PFSK-1 (cell line): Measurements from ENCODE around the gene PEAK1.
A peak's percentile ranks its signal among the peaks of the same experiment; 100 is the strongest.

Experiments used
- FOXP2 ChIP-seq: optimal IDR thresholded peaks from 2 replicates; pipeline ENCODE3; 2011; ENCODE audit warnings: borderline replicate concordance, control low read depth, inconsistent platforms; ENCODE audit not compliant: insufficient read depth; ENCODE audit errors: extremely low read length, extremely low read depth
- POLR2AphosphoS5 ChIP-seq: IDR thresholded peaks from 2 replicates; pipeline ENCODE4 v1.6.1; 2012; ENCODE audit warnings: low read depth, mild to moderate bottlenecking, control low read depth, low read length, moderate library complexity
- SIN3A ChIP-seq: IDR thresholded peaks from 2 replicates; pipeline ENCODE4 v1.6.1; 2012; ENCODE audit warnings: mild to moderate bottlenecking, low read length, moderate library complexity, borderline replicate concordance; ENCODE audit not compliant: insufficient read depth
- TAF1 ChIP-seq: IDR thresholded peaks from 2 replicates; pipeline ENCODE4 v1.6.1; 2012; ENCODE audit warnings: low read length, control low read depth, borderline replicate concordance; ENCODE audit not compliant: insufficient read depth
- TF ChIP-seq, protein P1 (sequence below), 2 experiments: IDR thresholded peaks; 2 replicates each; pipeline versions ENCODE4 v1.6.1 to v1.8.0; 2011 to 2012; ENCODE audit warnings: low read depth in 2 of 2, low read length in 2 of 2, control low read depth in 1 of 2, inconsistent platforms in 1 of 2, mild to moderate bottlenecking in 1 of 2, moderate library complexity in 1 of 2; ENCODE audit not compliant: insufficient read depth in 1 of 2

The PEAK1 gene

DNA sequence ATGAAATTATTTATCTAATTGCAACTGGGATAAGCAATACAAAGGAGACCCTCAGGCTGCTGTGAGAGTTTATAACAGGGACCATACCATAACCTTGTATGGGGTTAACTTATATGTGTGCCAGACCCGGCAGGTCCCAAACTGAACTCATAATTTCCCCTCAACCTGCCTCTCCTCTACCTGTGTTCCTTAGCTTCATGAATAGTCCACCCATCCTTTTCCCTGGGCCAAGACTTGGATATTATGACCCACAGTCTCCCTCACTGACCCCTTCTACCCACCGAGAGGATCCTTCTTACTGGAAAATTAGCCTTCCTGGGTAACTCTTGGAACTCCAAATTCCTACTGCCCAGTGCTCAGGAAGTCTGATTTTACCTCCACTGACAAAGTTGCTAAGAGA lies 345.6 kb downstream of the PEAK1 start:
- TF ChIP-seq SIN3A (no peak), POLR2AphosphoS5 (no peak), FOXP2 (no peak), TAF1 (no peak)
- TF ChIP-seq, protein P1, sequence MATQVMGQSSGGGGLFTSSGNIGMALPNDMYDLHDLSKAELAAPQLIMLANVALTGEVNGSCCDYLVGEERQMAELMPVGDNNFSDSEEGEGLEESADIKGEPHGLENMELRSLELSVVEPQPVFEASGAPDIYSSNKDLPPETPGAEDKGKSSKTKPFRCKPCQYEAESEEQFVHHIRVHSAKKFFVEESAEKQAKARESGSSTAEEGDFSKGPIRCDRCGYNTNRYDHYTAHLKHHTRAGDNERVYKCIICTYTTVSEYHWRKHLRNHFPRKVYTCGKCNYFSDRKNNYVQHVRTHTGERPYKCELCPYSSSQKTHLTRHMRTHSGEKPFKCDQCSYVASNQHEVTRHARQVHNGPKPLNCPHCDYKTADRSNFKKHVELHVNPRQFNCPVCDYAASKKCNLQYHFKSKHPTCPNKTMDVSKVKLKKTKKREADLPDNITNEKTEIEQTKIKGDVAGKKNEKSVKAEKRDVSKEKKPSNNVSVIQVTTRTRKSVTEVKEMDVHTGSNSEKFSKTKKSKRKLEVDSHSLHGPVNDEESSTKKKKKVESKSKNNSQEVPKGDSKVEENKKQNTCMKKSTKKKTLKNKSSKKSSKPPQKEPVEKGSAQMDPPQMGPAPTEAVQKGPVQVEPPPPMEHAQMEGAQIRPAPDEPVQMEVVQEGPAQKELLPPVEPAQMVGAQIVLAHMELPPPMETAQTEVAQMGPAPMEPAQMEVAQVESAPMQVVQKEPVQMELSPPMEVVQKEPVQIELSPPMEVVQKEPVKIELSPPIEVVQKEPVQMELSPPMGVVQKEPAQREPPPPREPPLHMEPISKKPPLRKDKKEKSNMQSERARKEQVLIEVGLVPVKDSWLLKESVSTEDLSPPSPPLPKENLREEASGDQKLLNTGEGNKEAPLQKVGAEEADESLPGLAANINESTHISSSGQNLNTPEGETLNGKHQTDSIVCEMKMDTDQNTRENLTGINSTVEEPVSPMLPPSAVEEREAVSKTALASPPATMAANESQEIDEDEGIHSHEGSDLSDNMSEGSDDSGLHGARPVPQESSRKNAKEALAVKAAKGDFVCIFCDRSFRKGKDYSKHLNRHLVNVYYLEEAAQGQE (IDR thresholded peaks at IDR 0.05; ENCODE audit: insufficient read depth in 1 of 2, low read depth in 2 of 2, low read length in 2 of 2) = no peak

DNA sequence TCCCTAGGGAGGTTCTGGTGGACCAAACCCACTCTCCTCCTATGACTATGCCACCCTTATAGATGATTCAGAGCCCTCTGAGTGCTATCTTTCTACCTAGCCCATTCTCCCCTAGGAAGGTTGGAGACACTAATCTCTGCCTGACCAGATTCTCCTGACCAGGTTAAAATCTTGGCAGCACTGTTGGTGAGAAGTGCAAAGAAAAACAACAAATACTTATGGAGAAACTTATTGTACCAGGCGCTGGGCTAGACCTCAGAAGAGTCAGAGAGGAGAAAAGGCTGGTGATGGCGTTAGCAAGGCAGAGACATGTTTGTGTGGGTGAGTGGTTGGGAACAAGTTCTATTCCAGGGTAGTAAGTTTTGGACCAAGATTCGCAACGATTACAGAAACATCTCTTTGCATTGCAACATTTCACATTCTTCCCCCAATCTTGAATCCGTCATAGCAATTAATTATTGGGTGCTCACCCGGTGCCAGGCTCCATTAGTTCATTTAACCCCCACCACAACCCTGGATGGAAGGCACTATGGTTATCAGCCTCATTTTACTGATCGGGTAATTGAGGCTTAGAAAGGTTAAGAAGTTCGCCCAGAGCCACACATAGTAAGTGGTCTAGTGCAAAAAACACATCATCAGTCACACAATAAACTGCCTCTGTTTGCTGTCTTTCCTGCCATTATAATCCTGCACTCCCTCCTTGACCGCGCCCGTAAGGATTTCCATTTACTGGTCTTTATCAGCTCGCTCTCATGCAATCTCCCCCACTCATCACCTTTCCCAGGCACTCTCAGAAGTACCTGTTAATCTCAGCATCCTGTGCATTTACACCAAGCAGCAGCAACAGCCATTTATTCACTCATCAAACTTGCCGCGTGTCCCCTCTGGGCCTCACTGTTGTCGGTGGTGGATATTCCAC lies 348.3 kb downstream of the PEAK1 start:
- no peak for TF ChIP-seq FOXP2
- TF ChIP-seq, protein P1 (IDR thresholded peaks at IDR 0.05; ENCODE audit: insufficient read depth in 1 of 2, low read depth in 2 of 2, low read length in 2 of 2) = no peak
- TF ChIP-seq POLR2AphosphoS5 = no peak
- no peak for TF ChIP-seq TAF1
- no peak for TF ChIP-seq SIN3A

DNA sequence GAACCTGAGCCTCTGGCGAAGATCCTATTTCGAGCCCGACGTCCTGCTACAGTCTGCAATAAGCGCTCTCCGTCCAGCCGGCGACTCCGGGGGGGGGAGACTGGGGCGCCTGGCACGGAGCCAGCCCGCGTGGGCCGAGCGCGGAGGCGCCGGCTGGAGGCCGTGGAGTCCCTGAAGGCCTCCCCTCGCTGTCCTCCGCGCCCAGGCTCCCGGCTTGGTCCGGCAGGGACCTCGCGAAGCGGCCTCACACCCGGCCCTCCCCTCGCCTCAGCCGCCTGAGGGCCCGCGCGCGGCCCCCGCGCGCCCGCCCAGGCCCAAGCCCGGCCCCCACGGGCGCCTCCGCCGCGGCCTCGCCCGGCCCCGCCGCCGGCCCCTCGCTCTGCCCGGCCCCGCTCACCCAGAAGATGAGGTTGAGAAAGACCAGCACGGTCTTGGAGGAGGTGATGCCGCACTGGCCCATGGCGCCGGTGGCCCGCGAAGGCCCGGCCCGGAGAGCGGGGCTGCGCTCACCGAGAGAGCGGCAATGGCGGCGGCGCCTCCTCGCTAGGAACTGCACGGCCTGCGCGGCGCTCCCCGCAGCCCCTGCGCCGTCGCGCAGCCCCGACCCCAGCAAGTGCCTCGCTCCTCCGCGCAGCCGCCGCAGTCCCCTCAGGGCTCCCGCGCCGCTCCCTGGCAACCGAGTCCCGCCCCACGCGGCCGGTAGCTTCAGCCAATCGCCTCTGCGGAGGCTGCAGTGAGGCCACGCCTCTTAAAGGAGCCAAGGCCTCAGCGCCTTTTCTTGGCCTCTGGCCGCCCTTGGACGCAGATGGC lies 349.2 kb downstream of the PEAK1 start, which contains the start of gene TSPAN3:
TSPAN3 (minus strand) TSS at position 615 of the 810 bp plus-strand sequence; CDS start at position 460, 155 bp downstream.
- TF ChIP-seq FOXP2 (peak; percentile 47), POLR2AphosphoS5 (peak; percentile 88), SIN3A (0 out of 2 replicates have a peak, but pooled peaks have one; percentile 16), TAF1 (peak; percentile 82)
- TF ChIP-seq, protein P1 (IDR thresholded peaks at IDR 0.05; ENCODE audit: insufficient read depth in 1 of 2, low read depth in 2 of 2, low read length in 2 of 2) = no peak

DNA sequence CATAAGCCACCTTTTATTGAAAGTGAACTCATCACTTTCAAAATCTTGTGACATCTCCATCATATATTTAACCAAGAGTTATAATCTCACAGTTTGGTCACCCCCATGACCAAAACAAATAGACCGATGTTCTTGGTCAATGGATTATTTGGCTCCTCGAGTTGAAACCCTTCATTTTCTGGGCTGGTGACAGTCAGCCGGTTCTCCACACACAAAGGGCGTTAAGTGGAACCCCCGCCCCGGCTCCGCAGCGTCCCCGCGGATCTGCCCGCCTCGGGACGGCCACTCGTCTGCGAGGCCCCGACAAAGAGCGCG lies 349.8 kb downstream of the PEAK1 start:
- TF ChIP-seq TAF1 = no peak
- no peak for TF ChIP-seq FOXP2
- no peak for TF ChIP-seq POLR2AphosphoS5
- no peak for TF ChIP-seq SIN3A
- TF ChIP-seq, protein P1 (IDR thresholded peaks at IDR 0.05; ENCODE audit: insufficient read depth in 1 of 2, low read depth in 2 of 2, low read length in 2 of 2) = no peak
